Hepatocyte (in vitro differentiated cells): ENCODE results near the gene RIPOR1. TPM values are rescaled to one million over a fixed set of nuclear protein-coding genes. Genes with fewer than 3 reads are reported as not detected.
A peak's percentile ranks its signal among the peaks of the same experiment; 100 is the strongest.
"Not testable (repeated sequence)": the region's sequence is repeated elsewhere in the genome, so short reads cannot be mapped to it uniquely, and the experiment has no call there.

Source experiments
- DNase-seq: peaks from one replicate; pipeline ENCODE4 v3.0.0-alpha.2; 2016; ENCODE audit warnings: low spot score
- H2AFZ ChIP-seq: fragments of 200-600 bp; sonication (generic); 2 replicates; pipeline ENCODE4 v1.6.0; 2016; ENCODE audit warnings: antibody characterized with exemption, mild to moderate bottlenecking
- H3K27ac ChIP-seq: fragments of 200-600 bp; sonication (generic); 2 replicates; pipeline ENCODE4 v1.5.1; 2016; ENCODE audit warnings: mild to moderate bottlenecking
- H3K27me3 ChIP-seq: fragments of 200-600 bp; sonication (generic); 2 replicates; pipeline ENCODE4 v1.6.1; 2016
- H3K36me3 ChIP-seq: fragments of 200-600 bp; sonication (generic); replicated peaks from 2 replicates; pipeline ENCODE4 v1.5.1; 2016; ENCODE audit warnings: low read depth; ENCODE audit not compliant: insufficient read depth
- H3K4me1 ChIP-seq: fragments of 200-600 bp; sonication (generic); 2 replicates; pipeline ENCODE4 v1.5.1; 2016; ENCODE audit warnings: mild to moderate bottlenecking, moderate library complexity; ENCODE audit not compliant: insufficient read depth
- H3K4me2 ChIP-seq: fragments of 200-600 bp; sonication (generic); 2 replicates; pipeline ENCODE4 v1.6.0; 2016
- H3K4me3 ChIP-seq: fragments of 200-600 bp; sonication (generic); 2 replicates; pipeline ENCODE4 v1.5.1; 2016; ENCODE audit warnings: mild to moderate bottlenecking
- H3K79me2 ChIP-seq: fragments of 200-600 bp; sonication (generic); 2 replicates; pipeline ENCODE4 v1.6.0; 2017; ENCODE audit warnings: mild to moderate bottlenecking
- H3K9me2 ChIP-seq: fragments of 200-600 bp; sonication (generic); replicated peaks from 2 replicates; pipeline ENCODE4 v1.6.0; 2017; ENCODE audit warnings: mild to moderate bottlenecking; ENCODE audit not compliant: insufficient read depth
- H3K9me3 ChIP-seq: fragments of 200-600 bp; sonication (generic); 2 replicates; pipeline ENCODE4 v1.5.1; 2016; ENCODE audit warnings: low read depth, mild to moderate bottlenecking
- H4K20me1 ChIP-seq: fragments of 200-600 bp; sonication (generic); 2 replicates; pipeline ENCODE4 v1.6.0; 2016; ENCODE audit warnings: mild to moderate bottlenecking; ENCODE audit not compliant: insufficient read depth, poor library complexity, severe bottlenecking
- CTCF ChIP-seq: fragments of 200-600 bp; sonication (generic); IDR thresholded peaks from 2 replicates; pipeline ENCODE4 v1.5.1; 2016; ENCODE audit warnings: antibody characterized with exemption, mild to moderate bottlenecking; ENCODE audit not compliant: poor library complexity
- EZH2 ChIP-seq: fragments of 200-600 bp; sonication (generic); IDR thresholded peaks from 2 replicates; pipeline ENCODE4 v1.6.1; 2016; ENCODE audit warnings: antibody characterized with exemption, mild to moderate bottlenecking, borderline replicate concordance
- EZH2phosphoT487 ChIP-seq: fragments of 200-600 bp; sonication (generic); IDR thresholded peaks from one replicate; pipeline ENCODE4 v1.6.1; 2018; ENCODE audit warnings: antibody characterized with exemption, mild to moderate bottlenecking, low read depth, moderate library complexity; ENCODE audit not compliant: unreplicated experiment, severe bottlenecking
- WGBS: methylation state at CpG from one replicate; pipeline ENCODE4 v1.1.6; 2016; ENCODE audit warnings: low lambda C conversion rate; ENCODE audit errors: missing lambda C conversion rate; 5-methylcytosine and 5-hydroxymethylcytosine counted together
- polyA plus RNA-seq: library from polyadenylated mRNA; unstranded; fragments of >200 nt; fragmentation: Nextera tagmentation; extraction: Ambion mirVana; gene quantifications from 2 replicates; pipeline ENCODE4 v1.2.1, GENCODE V29; 2016
- total RNA-seq: library from RNA; depleted of rRNA; stranded (reverse); fragments of >200 nt; gene quantifications from 2 replicates; pipeline ENCODE4 v1.2.3, GENCODE V29; 2014

RIPOR1 gene
- total and polyA plus RNA-seq, 2 experiments from 2014 or later: 12.5 to 38.3 TPM

- H3K27me3 ChIP-seq: no peaks in the 10 kb centered on the region
- TF ChIP-seq EZH2phosphoT487 (no peak), CTCF (no peak), EZH2 (no peak)
- H3K79me2 ChIP-seq: peaks cover 33% of the 10 kb centered on the region
- H3K4me1 ChIP-seq: peaks cover 24% of the 10 kb centered on the region
- peak overlapping the region; percentile 73 for H2AFZ ChIP-seq
- H3K27ac ChIP-seq: peak overlapping the region; percentile 76
- H4K20me1 ChIP-seq: peaks cover 11% of the 10 kb centered on the region
- no peaks in the 10 kb centered on the region for H3K36me3 ChIP-seq
- WGBS: 13% methylated on average over 26 of the region's 48 CpGs
- H3K4me3 ChIP-seq: peak overlapping the region; percentile 91
- DNase-seq: peak; percentile 83
- peak overlapping the region; percentile 96 for H3K4me2 ChIP-seq
- no peaks in the 10 kb centered on the region for H3K9me3 ChIP-seq
- no peaks in the 10 kb centered on the region for H3K9me2 ChIP-seq
Observed at GRCh38 chr16:67530013-67530939, 1.6 kb downstream of the RIPOR1 start.

GRCh38 chr16:67531247-67531646, 2.6 kb downstream of the RIPOR1 start:
- DNase-seq: no peak
- 94% methylated on average over 4 of the region's 4 CpGs for WGBS
- TF ChIP-seq CTCF (no peak), EZH2phosphoT487 (no peak), EZH2 (no peak)
- Histone ChIP-seq H3K9me2 (no peaks in the 10 kb centered on the region), H4K20me1 (peaks cover 15% of the 10 kb centered on the region), H3K4me2 (peak overlapping the region; percentile 96), H2AFZ (no peak overlapping the region), H3K9me3 (no peaks in the 10 kb centered on the region), H3K4me1 (peaks cover 24% of the 10 kb centered on the region), H3K27ac (no peak overlapping the region), H3K79me2 (peaks cover 33% of the 10 kb centered on the region), H3K27me3 (no peaks in the 10 kb centered on the region), H3K36me3 (no peaks in the 10 kb centered on the region), H3K4me3 (no peak overlapping the region)

GRCh38 chr16:67533024-67533560, 4.5 kb downstream of the RIPOR1 start:
- Histone ChIP-seq H2AFZ (no peak overlapping the region), H3K9me3 (no peaks in the 10 kb centered on the region), H3K27ac (no peak overlapping the region), H3K36me3 (no peaks in the 10 kb centered on the region), H3K27me3 (no peaks in the 10 kb centered on the region), H3K4me3 (no peak overlapping the region), H3K9me2 (no peaks in the 10 kb centered on the region), H3K4me1 (peaks cover 19% of the 10 kb centered on the region), H3K79me2 (peaks cover 39% of the 10 kb centered on the region), H4K20me1 (peaks cover 30% of the 10 kb centered on the region), H3K4me2 (no peak overlapping the region)
- 81% methylated on average over 9 of the region's 9 CpGs for WGBS
- TF ChIP-seq EZH2: no peak
- TF ChIP-seq EZH2phosphoT487: no peak
- no peak for TF ChIP-seq CTCF
- DNase-seq: no peak

GRCh38 chr16:67533987-67534386, 5.4 kb downstream of the RIPOR1 start:
- H3K27me3 ChIP-seq, H3K36me3 ChIP-seq, H2AFZ ChIP-seq, H3K27ac ChIP-seq, H3K9me3 ChIP-seq, H3K9me2 ChIP-seq, H3K4me3 ChIP-seq, H3K4me2 ChIP-seq, DNase-seq: not testable (repeated sequence)
- Histone ChIP-seq H4K20me1 (peaks cover 39% of the 10 kb centered on the region), H3K79me2 (peaks cover 39% of the 10 kb centered on the region), H3K4me1 (peaks cover 24% of the 10 kb centered on the region)
- 86% methylated on average over 5 of the region's 6 CpGs for WGBS
